HL-60 (cell line): ENCODE results near the gene ABCA4.

Experiments used
- GABPA ChIP-seq: IDR thresholded peaks from 2 replicates; pipeline ENCODE4 v1.6.1; 2012; ENCODE audit warnings: low read depth
- POLR2AphosphoS5 ChIP-seq: IDR thresholded peaks from 2 replicates; pipeline ENCODE4 v1.6.1; 2012; ENCODE audit warnings: low read depth
- TF ChIP-seq, protein P1 (sequence below): IDR thresholded peaks from one replicate; pipeline ENCODE4 v1.5.1; 2011; ENCODE audit warnings: low read length, control low read depth, inconsistent platforms; ENCODE audit not compliant: insufficient read depth
- TF ChIP-seq, protein P2 (sequence below): IDR thresholded peaks from 2 replicates; pipeline ENCODE4 v1.6.1; 2012; ENCODE audit warnings: low read depth; ENCODE audit not compliant: insufficient replicate concordance

DNA sequence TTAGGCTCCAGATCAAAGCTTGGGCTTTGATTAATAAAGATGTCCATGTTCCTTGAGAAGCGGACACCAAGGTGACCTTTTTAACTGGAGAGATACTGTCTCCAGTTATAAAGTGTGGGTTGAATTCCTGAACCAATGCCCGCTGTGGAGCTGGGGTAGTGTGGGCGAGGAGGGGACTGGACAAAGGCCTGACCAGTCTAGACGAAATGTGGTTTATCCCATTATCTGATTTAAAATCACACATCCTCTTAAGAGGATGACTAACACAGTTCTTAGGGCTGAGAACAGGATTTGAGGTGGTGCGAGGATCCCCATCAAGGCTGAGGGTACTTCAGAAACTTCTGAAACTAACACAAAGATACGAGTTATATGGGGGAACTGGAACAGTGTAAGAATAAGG lies 127.2 kb downstream of the ABCA4 start:
- TF ChIP-seq, protein P1, sequence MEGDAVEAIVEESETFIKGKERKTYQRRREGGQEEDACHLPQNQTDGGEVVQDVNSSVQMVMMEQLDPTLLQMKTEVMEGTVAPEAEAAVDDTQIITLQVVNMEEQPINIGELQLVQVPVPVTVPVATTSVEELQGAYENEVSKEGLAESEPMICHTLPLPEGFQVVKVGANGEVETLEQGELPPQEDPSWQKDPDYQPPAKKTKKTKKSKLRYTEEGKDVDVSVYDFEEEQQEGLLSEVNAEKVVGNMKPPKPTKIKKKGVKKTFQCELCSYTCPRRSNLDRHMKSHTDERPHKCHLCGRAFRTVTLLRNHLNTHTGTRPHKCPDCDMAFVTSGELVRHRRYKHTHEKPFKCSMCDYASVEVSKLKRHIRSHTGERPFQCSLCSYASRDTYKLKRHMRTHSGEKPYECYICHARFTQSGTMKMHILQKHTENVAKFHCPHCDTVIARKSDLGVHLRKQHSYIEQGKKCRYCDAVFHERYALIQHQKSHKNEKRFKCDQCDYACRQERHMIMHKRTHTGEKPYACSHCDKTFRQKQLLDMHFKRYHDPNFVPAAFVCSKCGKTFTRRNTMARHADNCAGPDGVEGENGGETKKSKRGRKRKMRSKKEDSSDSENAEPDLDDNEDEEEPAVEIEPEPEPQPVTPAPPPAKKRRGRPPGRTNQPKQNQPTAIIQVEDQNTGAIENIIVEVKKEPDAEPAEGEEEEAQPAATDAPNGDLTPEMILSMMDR = no peak
- no peak for TF ChIP-seq GABPA
- no peak for TF ChIP-seq POLR2AphosphoS5
- TF ChIP-seq, protein P2, sequence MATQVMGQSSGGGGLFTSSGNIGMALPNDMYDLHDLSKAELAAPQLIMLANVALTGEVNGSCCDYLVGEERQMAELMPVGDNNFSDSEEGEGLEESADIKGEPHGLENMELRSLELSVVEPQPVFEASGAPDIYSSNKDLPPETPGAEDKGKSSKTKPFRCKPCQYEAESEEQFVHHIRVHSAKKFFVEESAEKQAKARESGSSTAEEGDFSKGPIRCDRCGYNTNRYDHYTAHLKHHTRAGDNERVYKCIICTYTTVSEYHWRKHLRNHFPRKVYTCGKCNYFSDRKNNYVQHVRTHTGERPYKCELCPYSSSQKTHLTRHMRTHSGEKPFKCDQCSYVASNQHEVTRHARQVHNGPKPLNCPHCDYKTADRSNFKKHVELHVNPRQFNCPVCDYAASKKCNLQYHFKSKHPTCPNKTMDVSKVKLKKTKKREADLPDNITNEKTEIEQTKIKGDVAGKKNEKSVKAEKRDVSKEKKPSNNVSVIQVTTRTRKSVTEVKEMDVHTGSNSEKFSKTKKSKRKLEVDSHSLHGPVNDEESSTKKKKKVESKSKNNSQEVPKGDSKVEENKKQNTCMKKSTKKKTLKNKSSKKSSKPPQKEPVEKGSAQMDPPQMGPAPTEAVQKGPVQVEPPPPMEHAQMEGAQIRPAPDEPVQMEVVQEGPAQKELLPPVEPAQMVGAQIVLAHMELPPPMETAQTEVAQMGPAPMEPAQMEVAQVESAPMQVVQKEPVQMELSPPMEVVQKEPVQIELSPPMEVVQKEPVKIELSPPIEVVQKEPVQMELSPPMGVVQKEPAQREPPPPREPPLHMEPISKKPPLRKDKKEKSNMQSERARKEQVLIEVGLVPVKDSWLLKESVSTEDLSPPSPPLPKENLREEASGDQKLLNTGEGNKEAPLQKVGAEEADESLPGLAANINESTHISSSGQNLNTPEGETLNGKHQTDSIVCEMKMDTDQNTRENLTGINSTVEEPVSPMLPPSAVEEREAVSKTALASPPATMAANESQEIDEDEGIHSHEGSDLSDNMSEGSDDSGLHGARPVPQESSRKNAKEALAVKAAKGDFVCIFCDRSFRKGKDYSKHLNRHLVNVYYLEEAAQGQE = no peak
